ENCODE measurements around the gene PRKD1.

DNA sequence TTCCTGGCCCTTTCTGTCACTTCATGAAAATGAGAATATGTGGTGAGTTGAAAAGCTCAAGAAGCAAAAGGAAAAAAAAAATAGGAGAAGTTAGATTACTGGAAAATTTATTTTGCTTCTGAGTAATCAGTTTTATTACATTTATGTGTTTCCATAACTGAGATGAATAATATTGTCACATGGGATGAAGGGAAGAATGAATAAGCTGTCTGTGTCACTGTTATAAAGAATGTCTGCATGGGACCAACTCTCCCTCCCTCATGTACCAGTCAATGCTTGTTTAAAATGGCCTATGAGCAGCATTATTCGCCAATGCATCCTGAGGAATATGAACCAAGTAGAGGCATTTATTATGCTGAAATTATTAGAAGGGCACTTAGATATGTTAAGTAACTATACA is 246.3 kb downstream of the PRKD1 start:
- TF ChIP-seq SNAI1 (CRISPR knock-in tag; IDR thresholded peaks at IDR 0.05; ENCODE audit: borderline replicate concordance) = no peak
- TF ChIP-seq KLF16 (CRISPR knock-in tag; IDR thresholded peaks at IDR 0.05) = no peak
- TF ChIP-seq ZNF724P (CRISPR knock-in tag; IDR thresholded peaks at IDR 0.05; ENCODE audit: borderline replicate concordance) = no peak
- TF ChIP-seq, protein P1, sequence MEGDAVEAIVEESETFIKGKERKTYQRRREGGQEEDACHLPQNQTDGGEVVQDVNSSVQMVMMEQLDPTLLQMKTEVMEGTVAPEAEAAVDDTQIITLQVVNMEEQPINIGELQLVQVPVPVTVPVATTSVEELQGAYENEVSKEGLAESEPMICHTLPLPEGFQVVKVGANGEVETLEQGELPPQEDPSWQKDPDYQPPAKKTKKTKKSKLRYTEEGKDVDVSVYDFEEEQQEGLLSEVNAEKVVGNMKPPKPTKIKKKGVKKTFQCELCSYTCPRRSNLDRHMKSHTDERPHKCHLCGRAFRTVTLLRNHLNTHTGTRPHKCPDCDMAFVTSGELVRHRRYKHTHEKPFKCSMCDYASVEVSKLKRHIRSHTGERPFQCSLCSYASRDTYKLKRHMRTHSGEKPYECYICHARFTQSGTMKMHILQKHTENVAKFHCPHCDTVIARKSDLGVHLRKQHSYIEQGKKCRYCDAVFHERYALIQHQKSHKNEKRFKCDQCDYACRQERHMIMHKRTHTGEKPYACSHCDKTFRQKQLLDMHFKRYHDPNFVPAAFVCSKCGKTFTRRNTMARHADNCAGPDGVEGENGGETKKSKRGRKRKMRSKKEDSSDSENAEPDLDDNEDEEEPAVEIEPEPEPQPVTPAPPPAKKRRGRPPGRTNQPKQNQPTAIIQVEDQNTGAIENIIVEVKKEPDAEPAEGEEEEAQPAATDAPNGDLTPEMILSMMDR (CRISPR knock-in tag; IDR thresholded peaks at IDR 0.05) = no peak
- no peak for TF ChIP-seq FOXK2 (IDR thresholded peaks at IDR 0.05)
- TF ChIP-seq, protein P2, sequence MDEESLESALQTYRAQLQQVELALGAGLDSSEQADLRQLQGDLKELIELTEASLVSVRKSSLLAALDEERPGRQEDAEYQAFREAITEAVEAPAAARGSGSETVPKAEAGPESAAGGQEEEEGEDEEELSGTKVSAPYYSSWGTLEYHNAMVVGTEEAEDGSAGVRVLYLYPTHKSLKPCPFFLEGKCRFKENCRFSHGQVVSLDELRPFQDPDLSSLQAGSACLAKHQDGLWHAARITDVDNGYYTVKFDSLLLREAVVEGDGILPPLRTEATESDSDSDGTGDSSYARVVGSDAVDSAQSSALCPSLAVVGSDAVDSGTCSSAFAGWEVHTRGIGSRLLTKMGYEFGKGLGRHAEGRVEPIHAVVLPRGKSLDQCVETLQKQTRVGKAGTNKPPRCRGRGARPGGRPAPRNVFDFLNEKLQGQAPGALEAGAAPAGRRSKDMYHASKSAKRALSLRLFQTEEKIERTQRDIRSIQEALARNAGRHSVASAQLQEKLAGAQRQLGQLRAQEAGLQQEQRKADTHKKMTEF (CRISPR knock-in tag; IDR thresholded peaks at IDR 0.05) = no peak
- no peak for TF ChIP-seq ESRRA (CRISPR knock-in tag; IDR thresholded peaks at IDR 0.05; ENCODE audit: low read depth)
- TF ChIP-seq BHLHE40 (IDR thresholded peaks at IDR 0.05; ENCODE audit: low read length) = no peak
- TF ChIP-seq ZSCAN29 (CRISPR knock-in tag; conservative IDR thresholded peaks at IDR 0.05) = no peak
- TF ChIP-seq POLR2A (IDR thresholded peaks at IDR 0.05; ENCODE audit: insufficient read depth in 1 of 2, low read depth in 2 of 2, low read length in 2 of 2) = no peak
- no peak for TF ChIP-seq ZNF775 (CRISPR knock-in tag; IDR thresholded peaks at IDR 0.05; ENCODE audit: borderline replicate concordance)

All from HepG2 (cell line).